ENCODE results near the gene ZC3H10.

DNA sequence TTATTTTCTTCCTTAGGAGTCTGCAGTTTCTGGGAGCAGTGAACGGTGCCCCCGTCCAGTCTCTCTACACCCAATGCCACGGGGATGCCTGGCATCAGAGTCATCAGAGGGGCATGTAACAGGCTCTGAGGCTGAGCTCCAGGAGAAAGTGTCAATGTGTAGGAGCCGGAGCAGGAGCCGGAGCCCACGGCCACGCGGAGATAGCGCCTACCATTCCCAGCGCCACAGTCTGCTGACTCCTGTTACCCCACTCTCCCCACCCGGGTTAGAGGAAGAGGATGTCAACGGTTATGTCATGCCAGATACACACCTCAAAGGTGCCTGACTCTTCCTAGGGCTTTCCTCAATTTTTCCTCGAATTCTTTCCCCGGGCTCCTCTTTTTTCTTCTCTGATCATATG, 17.0 kb upstream of the ZC3H10 start:
- no peak for TF ChIP-seq GATA2 (IDR thresholded peaks at IDR 0.05; ENCODE audit: low read depth, low read length)
- no peak for TF ChIP-seq GATA3 (IDR thresholded peaks at IDR 0.05; ENCODE audit: low read depth, low read length)
